Endothelial cell of umbilical vein (primary cell): ENCODE measurements around the gene AHNAK2. TPM values are rescaled to one million over a fixed set of nuclear protein-coding genes. Genes with fewer than 3 reads are reported as not detected.

Source experiments
- BruUV-seq: library from RNA; stranded (reverse); fragments of 400-500 nt; replicated peaks from 2 replicates; lab custom pipeline; 2021; lab: Mats Ljungman, UMichigan
- CTCF ChIA-PET: fragments of 300-600, 350-600 bp; sonication (Branson Sonifier 250); formaldehyde crosslinking; loops from one replicate; lab custom pipeline; 2021; ENCODE audit warnings: antibody characterized with exemption, inconsistent platforms; lab: Charles Lee
- POLR2A ChIA-PET: fragments of 300-600, 350-600 bp; sonication (Branson Sonifier 250); formaldehyde crosslinking; loops from one replicate; lab custom pipeline; 2021; ENCODE audit warnings: antibody characterized with exemption, inconsistent platforms; lab: Charles Lee
- DNase-seq: peaks from one replicate; pipeline ENCODE4 v3.0.0-alpha.2; 2011; ENCODE audit warnings: low read depth, low spot score
- FAIRE-seq: peaks from 2 replicates; lab custom pipeline; 2011; peaks lifted over from hg19 to GRCh38; lab: Jason Lieb, UNC
- H2AFZ ChIP-seq: 2 replicates; pipeline ENCODE4 v1.6.0; 2012; ENCODE audit warnings: low read depth, low read length, control low read depth, inconsistent platforms
- H3K27ac ChIP-seq: 2 replicates; pipeline ENCODE4 v1.5.1; 2011; ENCODE audit warnings: low read depth, mild to moderate bottlenecking, control low read depth, low read length, moderate library complexity; ENCODE audit not compliant: insufficient read depth
- H3K27me3 ChIP-seq, 2 experiments: 2 replicates each; pipeline versions ENCODE4 v1.6.0 to v1.6.1; 2011; ENCODE audit warnings: low read length in 2 of 2, mixed read lengths in 1 of 2; ENCODE audit not compliant: control insufficient read depth in 2 of 2, insufficient read depth in 2 of 2
- H3K36me3 ChIP-seq, 2 experiments: 2 replicates in 1 of 2; 3 replicates in 1 of 2; pipeline ENCODE4 v1.5.1; 2011; ENCODE audit warnings: low read length in 2 of 2, mild to moderate bottlenecking in 1 of 2, moderate library complexity in 1 of 2; ENCODE audit not compliant: control insufficient read depth in 2 of 2, insufficient read depth in 2 of 2; ENCODE audit errors: extremely low read depth in 1 of 2
- H3K4me1 ChIP-seq: 3 replicates; pipeline ENCODE4 v1.5.1; 2011; ENCODE audit warnings: mild to moderate bottlenecking, low read length; ENCODE audit not compliant: control insufficient read depth, insufficient read depth; ENCODE audit errors: extremely low read depth
- H3K4me2 ChIP-seq: 2 replicates; pipeline ENCODE4 v1.6.1; 2011; ENCODE audit warnings: low read length, control low read depth, mixed read lengths; ENCODE audit not compliant: insufficient read depth
- H3K4me3 ChIP-seq, 3 experiments: fragments of 200-600 bp in 1 of 3; sonication (generic), shearing (Covaris generic) in 1 of 3; replicated peaks in 1 of 3; 2 replicates each; pipeline ENCODE4 v1.5.1; 2011 to 2016; ENCODE audit warnings: control low read depth in 3 of 3, low read length in 3 of 3, mild to moderate bottlenecking in 2 of 3, inconsistent platforms in 1 of 3, low read depth in 1 of 3, moderate library complexity in 1 of 3; ENCODE audit not compliant: insufficient read depth in 1 of 3
- H3K79me2 ChIP-seq: 2 replicates; pipeline ENCODE4 v1.6.0; 2012; ENCODE audit warnings: low read length, inconsistent platforms; ENCODE audit not compliant: control insufficient read depth, insufficient read depth
- H3K9ac ChIP-seq: replicated peaks from 2 replicates; pipeline ENCODE3; 2011; ENCODE audit warnings: low read length, control low read depth; ENCODE audit not compliant: insufficient read depth; ENCODE audit errors: extremely low read depth
- H3K9me1 ChIP-seq: replicated peaks from 3 replicates; pipeline ENCODE4 v1.6.0; 2011; ENCODE audit warnings: mild to moderate bottlenecking, low read length; ENCODE audit not compliant: control insufficient read depth, insufficient read depth; ENCODE audit errors: extremely low read depth
- H3K9me3 ChIP-seq: replicated peaks from 2 replicates; pipeline ENCODE4 v1.5.1; 2012; ENCODE audit warnings: low read length, inconsistent platforms; ENCODE audit not compliant: control insufficient read depth, insufficient read depth
- H4K20me1 ChIP-seq: replicated peaks from 2 replicates; pipeline ENCODE3; 2011; ENCODE audit warnings: mild to moderate bottlenecking, low read length; ENCODE audit not compliant: control insufficient read depth, insufficient read depth; ENCODE audit errors: extremely low read depth
- CTCF ChIP-seq, 2 donors: IDR thresholded peaks; 1 replicate in 1 of 2; 2 replicates in 1 of 2; pipeline ENCODE4 v1.5.1; 2011; ENCODE audit warnings: low read length in 2 of 2, mild to moderate bottlenecking in 2 of 2, moderate library complexity in 2 of 2, control low read depth in 1 of 2, inconsistent platforms in 1 of 2, low read depth in 1 of 2; ENCODE audit not compliant: insufficient read depth in 1 of 2; ENCODE audit errors: extremely low read depth in 1 of 2
- EZH2 ChIP-seq: IDR thresholded peaks from 2 replicates; pipeline ENCODE4 v1.6.1; 2012; ENCODE audit warnings: borderline replicate concordance, low read depth, mild to moderate bottlenecking, moderate library complexity, low read length, inconsistent platforms; ENCODE audit not compliant: severe bottlenecking
- FOS ChIP-seq: IDR thresholded peaks from 2 replicates; pipeline ENCODE4 v1.6.1; 2011; ENCODE audit warnings: mild to moderate bottlenecking, low read length, moderate library complexity, borderline replicate concordance; ENCODE audit not compliant: insufficient read depth
- GATA2 ChIP-seq: IDR thresholded peaks from 2 replicates; pipeline ENCODE4 v1.7.0; 2011; ENCODE audit warnings: low read depth, mild to moderate bottlenecking, moderate library complexity, mixed read lengths, low read length; ENCODE audit not compliant: insufficient read length, insufficient read depth
- JUN ChIP-seq: IDR thresholded peaks from 2 replicates; pipeline ENCODE4 v1.6.1; 2011; ENCODE audit warnings: borderline replicate concordance, low read depth; ENCODE audit not compliant: insufficient read length, insufficient read depth
- MYC ChIP-seq: IDR thresholded peaks from one replicate; pipeline ENCODE4 v1.6.1; 2011; ENCODE audit warnings: mild to moderate bottlenecking, low read depth, low read length
- POLR2A ChIP-seq: IDR thresholded peaks from 2 replicates; pipeline ENCODE4 v1.6.1; 2012; ENCODE audit warnings: low read depth, mild to moderate bottlenecking, control low read depth, low read length
- POLR2AphosphoS5 ChIP-seq: IDR thresholded peaks from 2 replicates; pipeline ENCODE4 v1.6.1; 2012; ENCODE audit warnings: low read depth, mild to moderate bottlenecking, control low read depth, low read length, moderate library complexity; ENCODE audit not compliant: insufficient read depth
- dilution Hi-C: fragments of 300-500 bp; cut with MboI; formaldehyde crosslinking; loops from one replicate; pipeline ENCODE4 v1.15.0; 2019; ENCODE audit warnings: low sequenced_read_pairs; ENCODE audit not compliant: extremely low pct_ligation_motif_present
- intact Hi-C: fragments of 100-400 bp; cut with micrococcal nuclease; formaldehyde crosslinking; loops from one replicate; pipeline ENCODE4 v1.10.0; 2022
- polyA plus RNA-seq, 4 experiments: library from polyadenylated mRNA; depleted of rRNA in 3 of 4; stranded (reverse) in 3 of 4; unstranded in 1 of 4; fragments of >200 nt; gene quantifications; 2 replicates each; pipeline versions ENCODE4 v1.2.1 to v1.2.3, GENCODE V29; 2011 to 2012; ENCODE audit warnings: missing spikeins in 1 of 4
- total RNA-seq: library from RNA; stranded (reverse); gene quantifications from 2 replicates; pipeline ENCODE4 v1.2.3, GENCODE V29; 2021

The AHNAK2 gene
- total and polyA plus RNA-seq, 2 donors (not counting 3 experiments of a cell fraction or from before 2014, with no cell fraction given), result 17.7 to 68.7 TPM

- H3K9me3 ChIP-seq, result no peaks in the 10 kb centered on the region
- H3K9ac ChIP-seq, result no peak overlapping the region
- H3K4me2 ChIP-seq, result no peak overlapping the region
- BruUV-seq, result TSS peak; percentile 9
- no peak overlapping the region for H3K27ac ChIP-seq
- H3K4me1 ChIP-seq, result peaks cover 7% of the 10 kb centered on the region
- H2AFZ ChIP-seq, result no peak overlapping the region
- dilution Hi-C loops, result no loop called here
- TF ChIP-seq FOS (no peak), POLR2A (no peak)
- FAIRE-seq (no peak), DNase-seq (no peak)
- no peaks in the 10 kb centered on the region for H3K9me1 ChIP-seq
- no peak overlapping the region for H3K4me3 ChIP-seq
- CTCF ChIA-PET, result no interaction called here
- intact Hi-C loops, result no loop called here
- POLR2A ChIA-PET, result no interaction called here
- H3K27me3 ChIP-seq, result no peaks in the 10 kb centered on the region
- peaks cover 60% of the 10 kb centered on the region for H3K79me2 ChIP-seq
- peaks cover 9 to 16% of the 10 kb centered on the region in 2 experiments for H3K36me3 ChIP-seq
- H4K20me1 ChIP-seq, result no peaks in the 10 kb centered on the region
Measured at GRCh38 chr14:105010106-105010505, 31.9 kb upstream of the AHNAK2 start.

- no peaks in the 10 kb centered on the region for H3K4me1 ChIP-seq
- H3K9me1 ChIP-seq, result no peaks in the 10 kb centered on the region
- no peak overlapping the region for H3K4me2 ChIP-seq
- peaks cover 36% of the 10 kb centered on the region for H3K79me2 ChIP-seq
- CTCF ChIA-PET, result no interaction called here
- intact Hi-C loops (no loop called here), dilution Hi-C loops (no loop called here)
- H2AFZ ChIP-seq, result no peak overlapping the region
- TF ChIP-seq FOS, result no peak
- TF ChIP-seq EZH2, result no peak
- no peak for TF ChIP-seq JUN
- TF ChIP-seq CTCF (IDR thresholded peaks at IDR 0.05; ENCODE audit: extremely low read depth in 1 of 2, insufficient read depth in 1 of 2, low read depth in 1 of 2, low read length in 2 of 2), result no peak
- TF ChIP-seq POLR2AphosphoS5, result no peak
- TF ChIP-seq MYC, result no peak
- TF ChIP-seq GATA2, result no peak
- POLR2A ChIA-PET, result no interaction called here
- H3K27ac ChIP-seq, result no peak overlapping the region
- no peaks in the 10 kb centered on the region for H4K20me1 ChIP-seq
- peaks cover 9 to 16% of the 10 kb centered on the region in 2 experiments for H3K36me3 ChIP-seq
- H3K27me3 ChIP-seq, result no peaks in the 10 kb centered on the region
- no peak overlapping the region for H3K4me3 ChIP-seq
- H3K9me3 ChIP-seq, result no peaks in the 10 kb centered on the region
- no peak overlapping the region for H3K9ac ChIP-seq
- no TSS peak for BruUV-seq
- DNase-seq (no peak), FAIRE-seq (no peak)
Measured at GRCh38 chr14:105007593-105008264, 29.6 kb upstream of the AHNAK2 start.
